H1 (cell line): Measurements from ENCODE around the gene NAA10. TPM values are rescaled to one million over a fixed set of nuclear protein-coding genes. Genes with fewer than 3 reads are reported as not detected.

ENCODE experiments used
- ASH2L ChIP-seq: fragments of 200-600, 300-600 bp; sonication (generic); IDR thresholded peaks from one replicate; pipeline ENCODE4 v1.7.1; 2017; ENCODE audit warnings: low read length
- CBX5 ChIP-seq: fragments of 300-800, 300-1000 bp; sonication (generic); IDR thresholded peaks from 2 replicates; pipeline ENCODE4 v1.7.1; 2016; ENCODE audit warnings: antibody characterized with exemption, low read length, low read depth
- CEBPB ChIP-seq: IDR thresholded peaks from 2 replicates; pipeline ENCODE4 v1.6.1; 2012; ENCODE audit warnings: low read depth, low read length
- CHD1 ChIP-seq: IDR thresholded peaks from 2 replicates; pipeline ENCODE4 v1.6.1; 2012; ENCODE audit warnings: low read depth, low read length, improper control_type of control experiment
- HDAC2 ChIP-seq, 2 experiments: fragments of 300-600 bp in 1 of 2; sonication (generic) in 1 of 2; IDR thresholded peaks; 2 replicates each; pipeline ENCODE4 v1.6.1; 2011 to 2012; ENCODE audit warnings: low read depth in 2 of 2, low read length in 2 of 2, mild to moderate bottlenecking in 2 of 2, moderate library complexity in 2 of 2, borderline replicate concordance in 1 of 2, inconsistent platforms in 1 of 2
- JUN ChIP-seq: IDR thresholded peaks from 2 replicates; pipeline ENCODE4 v1.6.1; 2011; ENCODE audit warnings: low read depth, mild to moderate bottlenecking, improper control_type of control experiment, low read length
- RFX5 ChIP-seq: IDR thresholded peaks from 2 replicates; pipeline ENCODE4 v1.6.1; 2011; ENCODE audit warnings: low read depth, low read length, improper control_type of control experiment, borderline replicate concordance
- RNF2 ChIP-seq: fragments of 200-900, 300-1000 bp; sonication (generic); IDR thresholded peaks from 2 replicates; pipeline ENCODE4 v1.7.1; 2016; ENCODE audit warnings: borderline replicate concordance, low read depth, mild to moderate bottlenecking, antibody characterized with exemption, low read length; ENCODE audit not compliant: poor library complexity, severe bottlenecking; ENCODE audit errors: missing control alignments
- polyA plus RNA-seq, 7 experiments: library from polyadenylated mRNA; depleted of rRNA in 3 of 7; stranded (reverse) in 5 of 7; unstranded in 2 of 7; fragments of >200 nt in 5 of 7; fragments of 200-250 nt in 2 of 7; gene quantifications; 1 replicate in 5 of 7; 2 replicates in 1 of 7; 4 replicates in 1 of 7; pipeline versions ENCODE4 v1.2.1 to v1.2.3, GENCODE V29; 2011 to 2013; ENCODE audit warnings: missing spikeins in 2 of 7, mixed read lengths in 2 of 7
- total RNA-seq: library from RNA; stranded (reverse); fragmentation: NEBNext Ultra II Directional; extraction: Animal tissue kit (Norgen Biotek cat#: 25700); gene quantifications from 2 replicates; pipeline ENCODE4 v1.2.1, GENCODE V29; 2021
- TF ChIP-seq, protein P1 (sequence below): fragments of 300-600 bp; sonication (generic); IDR thresholded peaks from 2 replicates; pipeline ENCODE4 v1.7.1; 2012; ENCODE audit warnings: low read length, moderate library complexity, mild to moderate bottlenecking, inconsistent platforms; ENCODE audit not compliant: insufficient replicate concordance
- TF ChIP-seq, protein P2 (sequence below): IDR thresholded peaks from 2 replicates; pipeline ENCODE4 v1.6.1; 2012; ENCODE audit warnings: low read length, inconsistent platforms

The NAA10 gene
- total and polyA plus RNA-seq, 2 of the 8 experiments (the other 6 are each of a cell fraction or from before 2014, with no cell fraction given): 80.4 to 98.8 TPM

DNA sequence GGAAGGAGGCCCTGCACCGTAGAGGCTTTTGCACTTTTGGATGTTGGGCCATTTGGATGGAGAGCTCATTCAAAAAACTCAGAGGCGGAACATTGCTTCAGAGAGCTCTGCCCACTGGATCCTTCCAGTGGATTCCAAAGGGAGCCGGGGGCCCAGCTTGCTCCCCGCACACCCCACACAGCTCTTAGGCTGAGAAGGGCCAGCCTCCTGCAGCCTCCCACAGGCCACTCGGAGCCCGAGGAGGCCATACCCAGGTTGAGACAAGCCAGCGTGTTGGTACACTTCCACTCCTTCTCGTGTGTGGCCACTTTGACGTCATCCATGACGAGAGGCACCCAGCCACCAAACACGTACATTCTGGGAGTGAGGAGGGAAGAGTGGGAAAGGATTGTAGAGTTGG lies 26.5 kb upstream of the NAA10 start (continued):
- TF ChIP-seq, protein P1, sequence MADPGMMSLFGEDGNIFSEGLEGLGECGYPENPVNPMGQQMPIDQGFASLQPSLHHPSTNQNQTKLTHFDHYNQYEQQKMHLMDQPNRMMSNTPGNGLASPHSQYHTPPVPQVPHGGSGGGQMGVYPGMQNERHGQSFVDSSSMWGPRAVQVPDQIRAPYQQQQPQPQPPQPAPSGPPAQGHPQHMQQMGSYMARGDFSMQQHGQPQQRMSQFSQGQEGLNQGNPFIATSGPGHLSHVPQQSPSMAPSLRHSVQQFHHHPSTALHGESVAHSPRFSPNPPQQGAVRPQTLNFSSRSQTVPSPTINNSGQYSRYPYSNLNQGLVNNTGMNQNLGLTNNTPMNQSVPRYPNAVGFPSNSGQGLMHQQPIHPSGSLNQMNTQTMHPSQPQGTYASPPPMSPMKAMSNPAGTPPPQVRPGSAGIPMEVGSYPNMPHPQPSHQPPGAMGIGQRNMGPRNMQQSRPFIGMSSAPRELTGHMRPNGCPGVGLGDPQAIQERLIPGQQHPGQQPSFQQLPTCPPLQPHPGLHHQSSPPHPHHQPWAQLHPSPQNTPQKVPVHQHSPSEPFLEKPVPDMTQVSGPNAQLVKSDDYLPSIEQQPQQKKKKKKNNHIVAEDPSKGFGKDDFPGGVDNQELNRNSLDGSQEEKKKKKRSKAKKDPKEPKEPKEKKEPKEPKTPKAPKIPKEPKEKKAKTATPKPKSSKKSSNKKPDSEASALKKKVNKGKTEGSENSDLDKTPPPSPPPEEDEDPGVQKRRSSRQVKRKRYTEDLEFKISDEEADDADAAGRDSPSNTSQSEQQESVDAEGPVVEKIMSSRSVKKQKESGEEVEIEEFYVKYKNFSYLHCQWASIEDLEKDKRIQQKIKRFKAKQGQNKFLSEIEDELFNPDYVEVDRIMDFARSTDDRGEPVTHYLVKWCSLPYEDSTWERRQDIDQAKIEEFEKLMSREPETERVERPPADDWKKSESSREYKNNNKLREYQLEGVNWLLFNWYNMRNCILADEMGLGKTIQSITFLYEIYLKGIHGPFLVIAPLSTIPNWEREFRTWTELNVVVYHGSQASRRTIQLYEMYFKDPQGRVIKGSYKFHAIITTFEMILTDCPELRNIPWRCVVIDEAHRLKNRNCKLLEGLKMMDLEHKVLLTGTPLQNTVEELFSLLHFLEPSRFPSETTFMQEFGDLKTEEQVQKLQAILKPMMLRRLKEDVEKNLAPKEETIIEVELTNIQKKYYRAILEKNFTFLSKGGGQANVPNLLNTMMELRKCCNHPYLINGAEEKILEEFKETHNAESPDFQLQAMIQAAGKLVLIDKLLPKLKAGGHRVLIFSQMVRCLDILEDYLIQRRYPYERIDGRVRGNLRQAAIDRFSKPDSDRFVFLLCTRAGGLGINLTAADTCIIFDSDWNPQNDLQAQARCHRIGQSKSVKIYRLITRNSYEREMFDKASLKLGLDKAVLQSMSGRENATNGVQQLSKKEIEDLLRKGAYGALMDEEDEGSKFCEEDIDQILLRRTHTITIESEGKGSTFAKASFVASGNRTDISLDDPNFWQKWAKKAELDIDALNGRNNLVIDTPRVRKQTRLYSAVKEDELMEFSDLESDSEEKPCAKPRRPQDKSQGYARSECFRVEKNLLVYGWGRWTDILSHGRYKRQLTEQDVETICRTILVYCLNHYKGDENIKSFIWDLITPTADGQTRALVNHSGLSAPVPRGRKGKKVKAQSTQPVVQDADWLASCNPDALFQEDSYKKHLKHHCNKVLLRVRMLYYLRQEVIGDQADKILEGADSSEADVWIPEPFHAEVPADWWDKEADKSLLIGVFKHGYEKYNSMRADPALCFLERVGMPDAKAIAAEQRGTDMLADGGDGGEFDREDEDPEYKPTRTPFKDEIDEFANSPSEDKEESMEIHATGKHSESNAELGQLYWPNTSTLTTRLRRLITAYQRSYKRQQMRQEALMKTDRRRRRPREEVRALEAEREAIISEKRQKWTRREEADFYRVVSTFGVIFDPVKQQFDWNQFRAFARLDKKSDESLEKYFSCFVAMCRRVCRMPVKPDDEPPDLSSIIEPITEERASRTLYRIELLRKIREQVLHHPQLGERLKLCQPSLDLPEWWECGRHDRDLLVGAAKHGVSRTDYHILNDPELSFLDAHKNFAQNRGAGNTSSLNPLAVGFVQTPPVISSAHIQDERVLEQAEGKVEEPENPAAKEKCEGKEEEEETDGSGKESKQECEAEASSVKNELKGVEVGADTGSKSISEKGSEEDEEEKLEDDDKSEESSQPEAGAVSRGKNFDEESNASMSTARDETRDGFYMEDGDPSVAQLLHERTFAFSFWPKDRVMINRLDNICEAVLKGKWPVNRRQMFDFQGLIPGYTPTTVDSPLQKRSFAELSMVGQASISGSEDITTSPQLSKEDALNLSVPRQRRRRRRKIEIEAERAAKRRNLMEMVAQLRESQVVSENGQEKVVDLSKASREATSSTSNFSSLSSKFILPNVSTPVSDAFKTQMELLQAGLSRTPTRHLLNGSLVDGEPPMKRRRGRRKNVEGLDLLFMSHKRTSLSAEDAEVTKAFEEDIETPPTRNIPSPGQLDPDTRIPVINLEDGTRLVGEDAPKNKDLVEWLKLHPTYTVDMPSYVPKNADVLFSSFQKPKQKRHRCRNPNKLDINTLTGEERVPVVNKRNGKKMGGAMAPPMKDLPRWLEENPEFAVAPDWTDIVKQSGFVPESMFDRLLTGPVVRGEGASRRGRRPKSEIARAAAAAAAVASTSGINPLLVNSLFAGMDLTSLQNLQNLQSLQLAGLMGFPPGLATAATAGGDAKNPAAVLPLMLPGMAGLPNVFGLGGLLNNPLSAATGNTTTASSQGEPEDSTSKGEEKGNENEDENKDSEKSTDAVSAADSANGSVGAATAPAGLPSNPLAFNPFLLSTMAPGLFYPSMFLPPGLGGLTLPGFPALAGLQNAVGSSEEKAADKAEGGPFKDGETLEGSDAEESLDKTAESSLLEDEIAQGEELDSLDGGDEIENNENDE: no peak
- TF ChIP-seq JUN (no peak), CBX5 (no peak), RNF2 (no peak), HDAC2 (IDR thresholded peaks at IDR 0.05; ENCODE audit: borderline replicate concordance in 1 of 2, low read depth in 2 of 2, low read length in 2 of 2) (no peak), CEBPB (no peak), CHD1 (no peak), ASH2L (no peak), RFX5 (no peak)
- TF ChIP-seq, protein P2, sequence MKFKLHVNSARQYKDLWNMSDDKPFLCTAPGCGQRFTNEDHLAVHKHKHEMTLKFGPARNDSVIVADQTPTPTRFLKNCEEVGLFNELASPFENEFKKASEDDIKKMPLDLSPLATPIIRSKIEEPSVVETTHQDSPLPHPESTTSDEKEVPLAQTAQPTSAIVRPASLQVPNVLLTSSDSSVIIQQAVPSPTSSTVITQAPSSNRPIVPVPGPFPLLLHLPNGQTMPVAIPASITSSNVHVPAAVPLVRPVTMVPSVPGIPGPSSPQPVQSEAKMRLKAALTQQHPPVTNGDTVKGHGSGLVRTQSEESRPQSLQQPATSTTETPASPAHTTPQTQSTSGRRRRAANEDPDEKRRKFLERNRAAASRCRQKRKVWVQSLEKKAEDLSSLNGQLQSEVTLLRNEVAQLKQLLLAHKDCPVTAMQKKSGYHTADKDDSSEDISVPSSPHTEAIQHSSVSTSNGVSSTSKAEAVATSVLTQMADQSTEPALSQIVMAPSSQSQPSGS: no peak
